Tibial nerve (tissue), 4 donors: ENCODE data around the gene UBE2H.

ENCODE experiments used
- EP300 ChIP-seq, 2 donors: sonication (generic); formaldehyde crosslinking; IDR thresholded peaks; one replicate each; pipeline ENCODE4 v1.6.1; 2017; ENCODE audit warnings: antibody characterized with exemption in 2 of 2, mild to moderate bottlenecking in 1 of 2
- POLR2A ChIP-seq, 2 donors: fragments of 450-650 bp; IDR thresholded peaks; one replicate each; pipeline ENCODE4 v1.6.1; 2017; ENCODE audit warnings: antibody characterized with exemption in 2 of 2, mild to moderate bottlenecking in 2 of 2, moderate library complexity in 2 of 2
- TF ChIP-seq, protein P1 (sequence below), 5 experiments: fragments of 200-600 bp in 3 of 5; fragments of 450-650 bp in 2 of 5; sonication (generic) in 3 of 5; IDR thresholded peaks; one replicate each; pipeline ENCODE4 v1.5.1; 2016 to 2019; ENCODE audit warnings: antibody characterized with exemption in 5 of 5, mild to moderate bottlenecking in 3 of 5, moderate library complexity in 2 of 5

DNA sequence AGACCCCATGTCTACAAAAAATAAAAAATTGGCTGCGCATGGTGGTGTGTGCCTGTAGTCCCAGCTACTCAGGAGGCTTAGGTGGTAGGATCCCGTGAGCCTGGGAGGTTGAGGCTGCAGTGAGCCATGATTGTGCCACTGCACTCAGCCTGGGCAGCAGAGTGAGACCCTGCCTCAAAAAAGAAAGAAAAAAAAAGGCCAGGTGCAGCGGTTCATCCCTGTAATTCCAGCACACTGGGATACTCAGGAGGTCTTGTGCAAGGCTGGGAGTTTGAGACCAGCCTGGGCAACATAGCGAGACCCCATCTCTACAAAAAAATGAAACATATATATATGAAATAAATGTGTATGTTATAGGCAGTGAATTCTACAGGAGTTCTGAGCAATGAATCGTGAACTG, 44.5 kb upstream of the UBE2H start:
- TF ChIP-seq, protein P1, sequence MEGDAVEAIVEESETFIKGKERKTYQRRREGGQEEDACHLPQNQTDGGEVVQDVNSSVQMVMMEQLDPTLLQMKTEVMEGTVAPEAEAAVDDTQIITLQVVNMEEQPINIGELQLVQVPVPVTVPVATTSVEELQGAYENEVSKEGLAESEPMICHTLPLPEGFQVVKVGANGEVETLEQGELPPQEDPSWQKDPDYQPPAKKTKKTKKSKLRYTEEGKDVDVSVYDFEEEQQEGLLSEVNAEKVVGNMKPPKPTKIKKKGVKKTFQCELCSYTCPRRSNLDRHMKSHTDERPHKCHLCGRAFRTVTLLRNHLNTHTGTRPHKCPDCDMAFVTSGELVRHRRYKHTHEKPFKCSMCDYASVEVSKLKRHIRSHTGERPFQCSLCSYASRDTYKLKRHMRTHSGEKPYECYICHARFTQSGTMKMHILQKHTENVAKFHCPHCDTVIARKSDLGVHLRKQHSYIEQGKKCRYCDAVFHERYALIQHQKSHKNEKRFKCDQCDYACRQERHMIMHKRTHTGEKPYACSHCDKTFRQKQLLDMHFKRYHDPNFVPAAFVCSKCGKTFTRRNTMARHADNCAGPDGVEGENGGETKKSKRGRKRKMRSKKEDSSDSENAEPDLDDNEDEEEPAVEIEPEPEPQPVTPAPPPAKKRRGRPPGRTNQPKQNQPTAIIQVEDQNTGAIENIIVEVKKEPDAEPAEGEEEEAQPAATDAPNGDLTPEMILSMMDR (IDR thresholded peaks at IDR 0.05) = no peak
- TF ChIP-seq POLR2A (IDR thresholded peaks at IDR 0.05) (no peak), EP300 (IDR thresholded peaks at IDR 0.05) (no peak)
